ENCODE results near the gene MSI2. TPM values are rescaled to one million over a fixed set of nuclear protein-coding genes. Genes with fewer than 3 reads are reported as not detected.

Gene MSI2
- total RNA-seq, 1 donor from 2014 or later: 178 TPM

- intact Hi-C loops (cut with micrococcal nuclease): no loop called here
These were observed 304.9 kb downstream of the MSI2 start for GRCh38 chr17:57561072-57561861.

GRCh38 chr17:57562184-57562698 is 305.9 kb downstream of the MSI2 start:
- intact Hi-C loops (cut with micrococcal nuclease): no loop called here

- intact Hi-C loops (cut with micrococcal nuclease): no loop called here
These were observed 307.6 kb downstream of the MSI2 start for GRCh38 chr17:57563958-57564357.

DNA sequence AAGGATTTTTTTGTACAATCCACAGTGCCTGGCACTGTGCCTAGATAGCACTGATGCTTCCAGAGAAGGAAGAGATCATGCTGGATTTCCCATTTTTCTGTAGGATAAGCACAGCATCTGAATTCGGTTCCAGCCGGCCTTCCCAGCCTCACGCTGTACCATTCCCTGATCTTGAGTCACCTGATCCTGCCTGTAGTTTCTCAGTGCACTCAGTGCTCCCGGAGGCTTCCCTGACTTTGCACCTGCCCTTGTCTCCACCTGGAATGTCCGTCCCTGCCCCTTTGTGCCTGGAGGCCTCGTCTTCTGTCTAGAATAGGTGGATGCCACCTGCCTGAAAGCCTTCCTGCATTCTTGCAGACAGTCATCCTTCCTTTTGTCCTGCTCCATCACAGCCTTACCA is 308.9 kb downstream of the MSI2 start:
- intact Hi-C loops (cut with micrococcal nuclease): no loop called here

DNA sequence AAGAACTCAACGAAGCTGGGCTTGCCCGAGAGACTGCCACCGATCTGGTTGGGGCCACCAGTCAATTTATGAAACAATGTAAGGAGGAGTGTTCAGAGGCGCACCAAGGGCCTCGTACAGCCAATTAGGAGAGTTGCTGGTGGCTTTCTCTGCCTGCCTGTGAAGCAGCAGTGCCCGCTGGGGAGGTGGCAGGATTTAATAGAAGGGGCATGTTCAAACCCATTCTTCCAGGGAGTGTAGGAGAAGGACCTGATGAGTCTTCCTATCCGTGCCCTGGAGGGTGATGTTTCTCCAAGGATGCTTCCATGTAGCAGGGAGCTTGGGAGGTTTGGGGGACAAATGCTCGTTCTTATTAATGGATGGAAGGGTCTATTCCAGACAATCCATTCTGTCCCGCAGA is 310.4 kb downstream of the MSI2 start:
- intact Hi-C loops (cut with micrococcal nuclease): no loop called here

DNA sequence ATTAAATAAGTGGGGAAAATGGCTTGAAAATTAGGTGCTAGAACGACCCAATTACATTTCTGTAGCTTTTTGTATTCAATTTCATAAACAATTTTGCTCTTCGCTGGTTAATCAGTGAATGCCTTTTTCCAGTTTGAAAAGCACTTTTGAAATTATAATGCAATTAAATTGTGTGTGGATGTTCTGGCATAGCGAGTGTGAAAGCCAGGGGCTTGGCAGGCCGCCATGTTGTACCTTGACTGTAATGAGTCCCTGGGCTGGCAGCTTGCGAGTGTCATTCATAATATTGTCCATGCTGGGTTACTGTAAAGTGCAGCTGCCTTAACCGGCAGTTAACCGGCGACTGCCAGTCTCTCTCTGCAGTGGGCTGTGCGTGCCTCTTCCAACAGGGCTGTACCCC is 310.9 kb downstream of the MSI2 start:
- intact Hi-C loops (cut with micrococcal nuclease): no loop called here

DNA sequence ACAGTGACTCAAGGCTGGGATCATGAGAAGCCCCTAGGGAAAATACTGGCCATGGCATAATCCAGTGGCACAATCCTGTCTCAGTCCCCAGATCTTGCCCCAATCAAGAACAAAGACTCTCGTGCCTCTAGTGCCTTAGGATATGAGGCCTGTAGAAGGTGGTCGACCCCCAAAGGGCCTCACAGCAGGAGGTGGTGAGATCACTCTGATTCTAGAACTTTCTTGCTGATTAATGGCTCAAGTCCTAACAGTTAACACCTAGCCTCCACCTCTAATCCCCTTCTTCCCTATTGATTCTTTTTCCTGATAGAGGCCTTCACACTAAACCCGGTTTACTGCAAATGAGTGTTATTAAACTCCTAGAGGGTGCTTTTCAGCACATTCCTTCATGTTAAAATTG is 312.0 kb downstream of the MSI2 start:
- intact Hi-C loops (cut with micrococcal nuclease): no loop called here

- intact Hi-C loops (cut with micrococcal nuclease): no loop called here
These were observed 312.7 kb downstream of the MSI2 start for GRCh38 chr17:57569021-57569420.

DNA sequence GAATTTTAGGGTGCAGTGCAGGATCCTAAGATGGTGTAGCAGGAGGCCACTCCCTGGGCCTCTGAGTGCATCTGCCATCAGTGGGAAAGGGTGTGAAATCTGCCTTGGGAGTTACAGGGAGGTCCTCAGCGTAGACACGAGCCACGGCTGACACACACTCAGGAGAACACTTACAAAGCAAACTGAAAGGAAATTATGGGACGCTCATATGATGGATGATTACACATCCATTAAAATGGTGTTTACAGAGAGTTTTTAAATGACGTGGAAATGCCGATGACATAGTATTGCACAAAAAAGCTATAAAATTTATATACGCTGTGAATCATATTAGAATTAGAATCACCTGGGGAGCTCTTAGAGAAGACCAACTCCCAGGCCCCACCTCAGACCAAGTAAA is 313.5 kb downstream of the MSI2 start:
- intact Hi-C loops (cut with micrococcal nuclease): no loop called here

- intact Hi-C loops (cut with micrococcal nuclease): no loop called here
These were observed 314.5 kb downstream of the MSI2 start for GRCh38 chr17:57570724-57571344.

DNA sequence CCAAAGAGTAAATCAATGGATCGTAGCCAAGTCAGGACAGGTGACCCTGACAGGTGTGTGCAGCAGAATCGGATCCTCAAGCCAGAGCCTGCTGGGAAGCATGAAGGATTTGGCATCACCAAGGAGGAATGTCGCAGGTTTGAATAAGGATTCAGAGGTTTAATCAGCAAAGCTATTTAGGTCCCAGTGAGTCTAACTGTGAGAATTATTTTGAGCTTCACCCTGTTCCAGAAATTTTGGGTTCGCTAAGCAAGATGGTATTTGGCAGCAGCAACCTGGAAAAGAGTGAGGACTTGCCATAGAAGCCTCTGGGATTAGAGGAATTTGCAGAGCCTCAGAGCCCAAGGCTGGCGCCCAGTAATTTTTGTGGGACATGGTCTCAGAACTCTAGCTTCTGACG is 315.7 kb downstream of the MSI2 start:
- intact Hi-C loops (cut with micrococcal nuclease): no loop called here

GRCh38 chr17:57572600-57572999 is 316.3 kb downstream of the MSI2 start:
- intact Hi-C loops (cut with micrococcal nuclease): no loop called here

GRCh38 chr17:57574040-57574513 is 317.8 kb downstream of the MSI2 start:
- intact Hi-C loops (cut with micrococcal nuclease): no loop called here

GRCh38 chr17:57576744-57577143 is 320.4 kb downstream of the MSI2 start:
- intact Hi-C loops (cut with micrococcal nuclease): no loop called here

- intact Hi-C loops (cut with micrococcal nuclease): no loop called here
These were observed 321.7 kb downstream of the MSI2 start for GRCh38 chr17:57577751-57578607.

DNA sequence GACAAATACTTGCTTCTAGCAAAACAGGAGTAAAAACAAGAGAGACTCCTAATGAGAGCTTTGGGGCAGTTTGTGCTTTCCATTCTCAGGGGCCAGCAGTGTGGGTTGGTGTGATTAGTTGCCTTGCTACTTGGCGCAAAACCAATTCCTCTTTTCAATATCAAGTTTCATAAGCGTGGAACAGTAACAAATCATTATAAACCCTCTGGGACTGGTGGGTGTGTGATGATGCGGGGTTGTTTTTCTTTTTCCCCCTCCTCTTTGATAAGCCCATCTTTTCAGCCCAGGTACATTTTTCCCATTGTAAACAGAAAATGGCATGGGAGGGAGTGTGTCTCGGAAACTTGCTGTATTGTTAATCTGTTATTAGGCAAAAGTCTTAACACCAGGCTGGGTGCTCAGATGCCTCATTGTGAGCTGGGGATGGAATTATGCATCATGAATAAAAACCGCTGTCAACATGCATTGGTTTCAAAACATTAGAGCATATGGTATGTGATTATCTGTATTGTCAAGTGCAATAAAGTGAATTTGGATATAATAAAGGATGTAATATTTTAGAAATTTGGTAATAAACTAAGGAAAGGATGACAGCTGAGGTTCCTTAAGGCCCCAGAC is 322.4 kb downstream of the MSI2 start:
- intact Hi-C loops (cut with micrococcal nuclease): no loop called here

- intact Hi-C loops (cut with micrococcal nuclease): no loop called here
These were observed 322.9 kb downstream of the MSI2 start for GRCh38 chr17:57579245-57579644.

DNA sequence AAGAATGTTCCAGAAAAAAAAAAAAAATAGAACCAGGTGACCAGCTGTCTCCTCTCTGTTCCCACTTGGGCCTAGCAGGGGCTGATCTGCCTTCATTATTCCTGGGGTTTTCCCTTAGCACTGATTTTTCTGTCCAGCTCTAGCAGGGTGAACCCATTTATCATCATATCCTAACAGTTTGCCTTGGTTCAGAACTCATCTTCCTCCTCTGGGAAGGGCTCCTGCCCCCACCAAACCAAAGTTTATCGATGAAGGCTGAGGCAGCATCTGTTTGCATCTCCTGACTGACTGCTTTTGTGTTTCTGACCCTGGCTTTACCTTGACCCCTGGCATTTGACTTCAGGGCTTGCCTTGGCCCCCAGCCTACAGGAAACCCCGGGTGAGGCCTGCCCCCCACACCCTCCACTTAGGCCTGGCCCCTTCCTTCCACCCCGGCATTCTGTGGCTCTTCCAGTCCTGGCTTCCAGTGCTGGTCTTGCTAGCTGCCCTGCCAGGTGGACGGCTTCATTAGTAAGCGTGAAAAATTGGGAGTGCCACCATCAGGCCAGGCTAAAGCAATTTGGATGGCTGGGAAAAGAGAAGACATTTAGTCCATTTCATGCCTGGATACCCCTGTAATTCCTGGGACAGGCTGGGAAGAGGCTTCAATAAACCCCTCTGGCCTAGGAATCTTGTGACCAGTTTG is 323.9 kb downstream of the MSI2 start:
- intact Hi-C loops (cut with micrococcal nuclease): no loop called here

GRCh38 chr17:57582881-57583756 is 326.8 kb downstream of the MSI2 start:
- intact Hi-C loops (cut with micrococcal nuclease): no loop called here

- intact Hi-C loops (cut with micrococcal nuclease): no loop called here
These were observed 327.8 kb downstream of the MSI2 start for GRCh38 chr17:57584050-57584551.

Measured in T-helper 1 cell treated with Interleukin-12 subunit alpha and Interleukin-12 subunit beta and Interleukin-4 antibody, amounts not matched to agents 30 ng/mL and 1 ng/mL, for 36 hours (primary cell).